ENCODE measurements around the gene PXDC1. TPM values are rescaled to one million over a fixed set of nuclear protein-coding genes. Genes with fewer than 3 reads are reported as not detected.
"Not testable (repeated sequence)": the region's sequence is repeated elsewhere in the genome, so short reads cannot be mapped to it uniquely, and the experiment has no call there.

PXDC1 gene
- total and polyA plus RNA-seq, 10 donors, result 17.7 to 51.5 (median 32.0) TPM

GRCh38 chr6:3687847-3688246 lies 63.7 kb downstream of the PXDC1 start:
- Histone ChIP-seq H3K27ac (no peak overlapping the region), H3K4me1 (no peaks in the 10 kb centered on the region), H3K9me3 (no peaks in the 10 kb centered on the region), H3K4me3 (no peak overlapping the region), H3K36me3 (no peaks in the 10 kb centered on the region), H3K27me3 (replicated peaks in 1 of 7) (peaks cover 0 to 6% (median 0%) of the 10 kb centered on the region in 7 donors)
- intact Hi-C loops (cut with DNase I; ENCODE audit: low total_unique reads), result no loop called here
- no peak for DNase-seq
- WGBS, 5 donors, result 67 to 85% (median 80%) methylated on average over 1 of the region's 1 CpG
- no peak for TF ChIP-seq CTCF (IDR thresholded peaks at IDR 0.05 in 8 of 11, conservative IDR thresholded peaks at IDR 0.05 in 3 of 11)
- no peak for TF ChIP-seq POLR2A (IDR thresholded peaks at IDR 0.05)
- TF ChIP-seq POLR2AphosphoS5 (IDR thresholded peaks at IDR 0.05), result no peak

- 70 to 77% (median 77%) methylated on average over 6 of the region's 6 CpGs for WGBS, 5 donors
- Histone ChIP-seq H3K9me3 (peaks cover 0 to 8% (median 6%) of the 10 kb centered on the region in 8 donors), H3K4me3 (no peak overlapping the region), H3K36me3 (no peaks in the 10 kb centered on the region), H3K27ac (no peak overlapping the region), H3K4me1 (no peaks in the 10 kb centered on the region), H3K27me3 (replicated peaks in 1 of 7) (peaks cover 0 to 14% (median 0%) of the 10 kb centered on the region in 7 donors)
- TF ChIP-seq POLR2A (IDR thresholded peaks at IDR 0.05) (no peak), POLR2AphosphoS5 (IDR thresholded peaks at IDR 0.05) (no peak), CTCF (IDR thresholded peaks at IDR 0.05 in 8 of 11, conservative IDR thresholded peaks at IDR 0.05 in 3 of 11) (no peak)
- intact Hi-C loops (cut with DNase I; ENCODE audit: low total_unique reads), result no loop called here
- DNase-seq, result no peak
Measured at GRCh38 chr6:3683331-3683730, 68.2 kb downstream of the PXDC1 start.

- H3K36me3 ChIP-seq, result no peaks in the 10 kb centered on the region
- no peaks in the 10 kb centered on the region for H3K4me1 ChIP-seq
- H3K4me3 ChIP-seq, result no peak overlapping the region
- TF ChIP-seq POLR2A (IDR thresholded peaks at IDR 0.05), result no peak
- TF ChIP-seq POLR2AphosphoS5 (IDR thresholded peaks at IDR 0.05), result no peak
- no peak for TF ChIP-seq CTCF (IDR thresholded peaks at IDR 0.05 in 8 of 11, conservative IDR thresholded peaks at IDR 0.05 in 3 of 11)
- WGBS, 5 donors, result 86 to 94% (median 90%) methylated on average over 4 of the region's 4 CpGs
- peaks cover 0 to 15% (median 0%) of the 10 kb centered on the region in 7 donors for H3K27me3 ChIP-seq (replicated peaks in 1 of 7)
- no peak overlapping the region for H3K27ac ChIP-seq
- peaks cover 0 to 15% (median 6%) of the 10 kb centered on the region in 8 donors for H3K9me3 ChIP-seq
- no peak for DNase-seq
- intact Hi-C loops (cut with DNase I; ENCODE audit: low total_unique reads), result no loop called here
Measured at GRCh38 chr6:3678946-3679345, 72.6 kb downstream of the PXDC1 start.

GRCh38 chr6:3677751-3678150 lies 73.8 kb downstream of the PXDC1 start:
- intact Hi-C loops (cut with DNase I; ENCODE audit: low total_unique reads); H3K36me3 ChIP-seq; H3K27ac ChIP-seq; H3K4me3 ChIP-seq; H3K4me1 ChIP-seq; DNase-seq: not testable (repeated sequence)
- Histone ChIP-seq H3K9me3 (peaks cover 0 to 24% (median 6%) of the 10 kb centered on the region in 8 donors), H3K27me3 (replicated peaks in 1 of 7) (peaks cover 0 to 15% (median 0%) of the 10 kb centered on the region in 7 donors)
- 79 to 92% (median 86%) methylated on average over 2 to 9 of the region's 9 CpGs for WGBS, 5 donors

- H3K36me3 ChIP-seq; H3K4me3 ChIP-seq; intact Hi-C loops (cut with DNase I; ENCODE audit: low total_unique reads); H3K4me1 ChIP-seq; DNase-seq; H3K27ac ChIP-seq: not testable (repeated sequence)
- Histone ChIP-seq H3K9me3 (peaks cover 0 to 28% (median 7%) of the 10 kb centered on the region in 8 donors), H3K27me3 (replicated peaks in 1 of 7) (peaks cover 0 to 15% (median 0%) of the 10 kb centered on the region in 7 donors)
- 61 to 83% (median 70%) methylated on average over 1 of the region's 1 CpG; no CpG with 5 or more reads in 1 of the 5 donors for WGBS, 5 donors
Measured at GRCh38 chr6:3677351-3677750, 74.2 kb downstream of the PXDC1 start.

Small RNA genes within 50 kb of the gene (small RNA-seq; reads per million reads assigned to genes)
- 0 reads per million in 4 donors for gene AL033523.1

Other genes with a start within 250 kb of the PXDC1 start
- 10 to 100 TPM in 2 of 7 donors, 1 to 10 TPM in 5; 7.3 to 11.8 (median 8.4) TPM for gene FAM50B, start 97.7 kb upstream of the PXDC1 start, total RNA-seq
- 10 to 100 TPM in 2 of 3 donors, 1 to 10 TPM in 1; 6.6 to 13.3 (median 11.7) TPM for gene FAM50B, start 97.7 kb upstream of the PXDC1 start, polyA plus RNA-seq